ENCODE measurements around the gene PRKCA.

The PRKCA gene

DNA sequence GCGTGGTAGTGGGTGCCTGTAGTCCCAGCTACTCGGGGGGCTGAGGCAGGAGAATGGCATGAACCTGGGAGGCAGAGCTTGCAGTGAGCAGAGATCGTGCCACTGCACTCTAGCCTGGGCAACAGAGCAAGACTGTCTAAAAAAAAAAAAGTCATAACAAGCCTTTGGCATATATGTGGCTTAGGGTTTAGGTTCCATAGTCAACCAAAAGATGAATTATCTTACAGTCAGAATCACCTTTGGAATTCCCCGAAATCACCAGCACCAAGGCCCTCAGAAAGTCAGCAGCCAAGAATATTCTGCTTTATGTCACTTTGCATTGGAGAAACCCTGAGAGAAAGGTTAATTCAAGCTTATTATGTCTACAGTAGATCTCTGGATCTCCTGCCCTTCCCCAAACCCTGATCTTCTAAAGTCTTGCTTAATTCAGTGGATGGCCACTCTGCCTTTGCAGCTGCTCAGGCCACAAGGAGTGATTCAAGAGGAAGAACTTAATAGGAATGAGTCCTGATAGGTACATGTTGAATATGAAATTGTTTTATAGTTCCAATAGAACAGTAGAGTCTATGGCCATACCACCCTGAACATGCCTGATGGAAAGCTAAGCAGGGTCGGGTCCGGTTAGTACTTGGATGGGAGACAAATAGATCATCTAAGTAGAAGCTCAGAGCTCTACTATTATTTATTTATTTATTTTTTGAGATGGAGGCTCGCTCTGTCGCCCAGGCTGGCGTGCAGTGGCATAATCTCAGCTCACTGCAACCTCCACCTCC, 336.5 kb downstream of the PRKCA start:
- no peak for DNase-seq

DNA sequence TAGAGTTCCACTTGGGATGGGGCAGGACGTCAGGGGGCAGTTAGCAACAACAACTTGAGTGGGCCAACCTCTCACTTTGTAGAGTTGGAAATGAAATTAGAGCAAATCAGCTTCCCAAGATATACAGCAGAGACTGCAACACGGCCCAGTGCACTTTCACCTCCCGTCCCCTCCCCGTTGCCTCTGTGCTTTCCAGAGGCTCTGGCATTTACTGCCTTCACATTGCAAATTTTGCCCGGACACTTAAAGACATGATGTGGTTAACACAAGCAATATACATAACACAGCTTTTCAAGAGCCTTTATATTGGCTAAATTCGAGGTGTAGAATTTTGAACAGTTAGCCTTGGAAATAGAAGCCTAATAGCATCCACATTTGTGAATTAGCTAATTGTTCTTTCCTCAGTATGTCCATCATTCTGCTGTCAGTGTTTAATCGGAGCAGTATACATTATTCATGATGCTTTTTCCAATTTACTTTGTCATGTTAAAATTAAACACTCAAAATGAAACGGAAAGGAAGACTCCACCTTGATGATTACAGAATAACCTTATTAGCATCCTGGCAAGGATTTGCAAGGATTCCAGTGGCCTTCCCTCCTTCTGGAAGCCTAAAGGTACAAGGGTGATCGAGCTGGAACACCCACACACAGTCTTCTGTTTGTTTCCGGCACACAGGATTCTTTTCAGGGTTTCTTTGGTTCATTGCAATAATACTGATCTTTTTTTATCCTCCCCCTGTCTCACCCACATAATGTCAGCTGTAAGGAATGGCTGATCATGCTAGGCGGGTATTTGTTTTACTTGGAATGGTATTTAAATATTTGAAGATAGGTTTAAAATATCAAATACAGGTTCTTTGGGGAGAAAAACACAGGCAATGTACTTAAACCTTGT, 341.6 kb downstream of the PRKCA start:
- DNase-seq: no peak

DNA sequence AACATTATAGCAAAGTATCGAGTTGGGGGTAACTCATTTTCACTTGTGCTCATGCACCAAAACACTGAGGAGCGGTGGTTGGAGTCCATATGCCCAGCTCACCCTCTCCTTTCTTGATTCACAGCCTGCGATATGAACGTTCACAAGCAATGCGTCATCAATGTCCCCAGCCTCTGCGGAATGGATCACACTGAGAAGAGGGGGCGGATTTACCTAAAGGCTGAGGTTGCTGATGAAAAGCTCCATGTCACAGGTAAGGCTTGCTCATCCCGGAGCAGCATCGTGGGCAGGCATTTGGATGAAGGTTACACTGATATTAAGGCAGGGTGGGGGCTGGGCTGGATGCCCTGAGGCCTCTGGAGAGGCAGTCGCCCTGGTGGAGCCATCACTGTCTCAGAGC, 342.8 kb downstream of the PRKCA start:
- DNase-seq: no peak

DNA sequence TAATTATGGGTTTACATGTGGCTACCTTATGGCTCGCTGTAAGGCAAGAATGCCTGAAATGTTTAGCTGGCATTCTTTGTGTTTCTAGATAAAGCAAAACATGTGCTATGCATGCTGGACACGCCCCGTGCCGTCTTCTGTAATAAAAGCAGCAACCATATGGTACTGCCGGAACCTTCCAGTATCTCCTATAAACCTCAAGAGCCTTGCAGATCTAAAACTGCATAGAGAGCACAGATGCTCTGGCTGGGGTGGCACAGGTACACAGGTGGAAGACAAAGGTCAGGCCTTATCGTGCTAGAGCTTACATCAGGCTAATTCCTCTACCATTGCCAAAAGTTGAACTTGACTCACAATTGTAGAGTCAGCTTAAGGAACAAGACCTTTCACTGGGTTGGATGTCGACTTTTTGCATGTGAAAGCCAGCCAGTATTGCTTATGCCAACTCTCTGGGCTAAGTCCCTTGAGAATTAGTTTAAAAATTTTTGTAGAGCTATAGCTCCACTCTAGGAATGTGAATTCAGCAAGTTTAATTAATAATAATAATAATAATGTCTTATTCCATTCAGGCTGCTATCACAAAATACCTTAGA, 345.1 kb downstream of the PRKCA start:
- DNase-seq: no peak

DNA sequence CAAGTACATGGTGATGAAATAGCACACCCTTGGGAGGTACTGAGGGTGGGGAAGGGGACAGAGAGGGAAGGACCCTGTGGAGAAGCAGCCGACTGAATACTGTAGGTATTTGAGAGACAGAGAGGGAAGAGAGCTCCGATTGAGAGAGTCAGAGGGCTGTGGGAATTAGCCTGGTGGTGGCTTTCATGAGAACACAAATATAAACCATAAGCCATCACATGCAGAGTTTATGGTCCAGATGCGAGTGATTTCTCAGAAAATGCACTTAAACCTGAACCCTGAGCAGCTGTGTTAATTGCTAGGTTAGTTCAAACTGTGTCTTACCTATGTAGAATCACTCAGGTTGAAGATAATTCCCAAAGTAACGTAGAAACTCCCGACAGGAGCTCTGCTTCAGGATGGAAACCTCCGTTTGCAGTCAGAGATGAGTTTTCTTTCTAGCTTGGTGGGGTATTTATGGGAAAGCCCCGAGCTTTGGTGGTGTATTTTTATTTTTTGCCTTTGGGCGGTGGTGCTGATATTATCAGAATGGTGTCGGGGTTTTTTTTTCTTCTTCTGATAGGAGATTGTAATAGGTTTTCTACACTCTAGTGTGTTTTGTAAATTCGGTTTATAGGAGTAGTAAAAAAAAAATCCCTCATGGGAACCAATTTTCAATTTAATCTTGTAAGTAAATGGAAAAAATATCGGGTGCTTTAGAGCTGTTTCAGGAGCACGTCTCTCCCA, 347.6 kb downstream of the PRKCA start:
- peak; percentile 47 for DNase-seq

DNA sequence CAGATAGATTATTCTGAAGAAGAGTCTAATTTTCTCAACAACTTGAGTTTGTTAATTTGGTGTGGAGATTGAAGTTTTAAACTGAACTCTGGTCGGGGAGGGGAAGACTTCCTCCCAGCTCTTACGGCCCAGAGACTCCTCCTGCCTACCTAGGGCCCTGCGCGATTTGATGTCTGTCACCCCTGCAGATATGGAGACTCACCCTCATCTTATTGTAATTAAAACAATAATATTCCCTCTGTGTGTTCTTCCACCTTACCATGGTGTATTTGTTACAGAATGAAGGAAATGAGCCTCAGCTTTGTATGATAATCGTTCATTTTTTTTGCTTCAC, 348.1 kb downstream of the PRKCA start:
- peak; percentile 3 for DNase-seq

DNA sequence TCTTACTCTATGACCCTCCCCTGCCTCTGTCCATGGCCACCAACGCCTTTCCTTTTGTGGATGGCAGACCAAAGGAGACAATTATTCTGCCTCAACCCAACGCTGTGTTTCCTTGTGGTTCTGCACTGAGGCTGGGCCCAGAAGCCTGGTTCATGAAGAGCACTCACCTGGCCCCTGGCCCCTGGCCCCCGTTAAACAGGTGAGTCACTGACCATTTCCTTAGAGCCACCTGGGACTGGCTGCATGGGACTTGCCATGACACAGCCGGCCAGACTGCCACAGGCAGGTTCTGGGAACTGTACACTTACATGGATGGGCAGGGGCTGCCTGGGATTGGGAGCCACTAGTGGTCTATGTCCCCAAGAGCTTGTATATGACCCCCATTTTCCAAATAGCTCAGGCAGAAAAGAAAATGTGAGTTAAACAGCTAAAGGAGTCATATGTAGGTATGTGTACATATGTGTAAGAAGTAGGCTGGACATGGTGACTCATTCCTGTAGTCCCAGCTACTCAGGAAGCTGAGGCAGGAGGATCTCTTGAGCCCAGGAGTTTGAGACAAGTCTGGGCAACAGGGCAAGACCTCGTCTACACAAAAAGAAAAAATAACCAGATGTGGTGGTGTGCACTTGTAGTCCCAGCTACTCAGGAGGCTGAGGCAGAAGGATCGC, 350.6 kb downstream of the PRKCA start:
- no peak for DNase-seq

DNA sequence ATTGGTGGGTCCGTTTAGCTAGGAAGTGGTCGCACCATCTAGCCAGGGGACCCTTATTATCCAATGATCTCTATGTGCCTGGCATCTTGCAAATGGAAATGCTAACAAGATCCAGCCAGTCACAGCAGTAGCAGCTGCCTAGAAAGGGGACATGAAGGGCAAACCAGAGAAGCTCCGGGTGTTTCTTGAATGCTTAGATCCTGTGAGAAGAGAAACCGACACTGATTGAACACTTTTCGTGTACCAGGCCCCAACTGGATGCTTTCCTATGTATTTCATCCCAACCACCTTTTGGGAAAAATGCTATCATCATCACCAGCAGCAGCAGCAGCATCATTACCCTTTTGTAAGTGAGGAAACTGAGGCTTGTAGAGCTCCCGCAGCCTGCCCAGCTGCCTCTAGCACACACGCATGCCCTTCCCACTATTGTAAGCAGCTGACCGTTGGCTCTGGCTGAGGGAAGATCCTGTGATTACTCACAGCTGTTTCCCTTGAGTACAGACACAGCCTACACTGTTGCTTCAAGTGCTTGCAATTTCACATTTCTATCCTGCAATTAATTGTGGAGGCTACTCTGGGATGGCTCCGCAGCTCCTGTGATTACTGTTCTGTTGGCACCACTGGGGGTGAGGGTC, 351.8 kb downstream of the PRKCA start:
- no peak for DNase-seq

DNA sequence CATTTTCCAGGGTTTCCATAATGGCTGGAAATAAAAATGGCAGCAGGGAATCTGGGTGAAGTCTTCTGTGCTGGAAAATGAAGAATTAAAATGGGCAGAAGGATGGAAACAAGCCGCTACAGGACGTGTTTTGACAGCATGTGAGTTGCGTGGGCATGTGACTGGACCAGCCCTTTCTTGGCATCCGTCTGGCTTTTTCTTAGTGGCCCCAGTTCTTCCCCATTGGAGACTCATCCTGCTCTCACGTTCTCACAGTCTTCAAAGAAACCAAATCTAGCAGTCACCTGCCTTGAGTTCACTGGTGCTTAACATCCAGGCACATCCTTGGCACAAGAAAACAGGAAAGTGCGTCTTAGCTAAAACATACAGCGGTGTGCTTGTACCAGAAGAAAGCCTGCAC, 352.4 kb downstream of the PRKCA start:
- DNase-seq: no peak

DNA sequence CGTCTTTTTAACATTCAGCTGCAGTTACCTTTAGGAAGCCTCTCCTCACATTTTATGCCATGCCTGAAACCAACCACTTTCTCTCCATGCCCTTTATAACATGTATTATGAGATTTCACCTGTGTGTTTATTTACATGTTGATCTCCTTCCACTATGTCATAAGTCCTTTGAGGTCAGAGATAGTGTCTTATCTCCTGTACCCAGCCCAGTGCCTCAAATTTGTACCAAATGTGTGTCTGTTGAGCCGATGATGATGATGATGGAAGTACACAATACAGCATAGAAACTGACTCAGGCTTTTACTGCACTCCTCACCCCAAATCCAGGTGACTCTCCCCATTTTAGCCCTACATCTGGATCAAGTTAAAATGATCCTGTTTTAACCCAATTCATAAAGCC, 353.0 kb downstream of the PRKCA start:
- DNase-seq: no peak

DNA sequence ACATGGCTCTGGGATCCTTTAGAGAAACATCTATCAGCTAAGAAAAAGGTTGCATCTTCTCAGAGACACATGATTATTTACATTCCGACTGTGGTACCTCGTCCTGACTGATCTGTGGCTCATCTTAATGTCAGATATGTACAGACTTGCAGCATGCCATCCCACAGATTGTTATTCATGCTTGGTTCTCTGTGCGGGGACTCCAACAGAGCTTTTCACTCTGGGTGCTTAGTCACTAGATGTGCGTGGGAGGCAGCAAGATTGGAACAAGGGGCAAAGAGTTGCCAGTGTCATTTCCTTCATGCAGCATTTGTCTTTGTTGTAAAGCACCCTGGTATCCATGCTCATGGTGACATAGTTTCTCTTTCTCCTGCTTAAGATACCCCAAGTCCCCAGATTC, 353.4 kb downstream of the PRKCA start:
- DNase-seq: peak; percentile 31

DNA sequence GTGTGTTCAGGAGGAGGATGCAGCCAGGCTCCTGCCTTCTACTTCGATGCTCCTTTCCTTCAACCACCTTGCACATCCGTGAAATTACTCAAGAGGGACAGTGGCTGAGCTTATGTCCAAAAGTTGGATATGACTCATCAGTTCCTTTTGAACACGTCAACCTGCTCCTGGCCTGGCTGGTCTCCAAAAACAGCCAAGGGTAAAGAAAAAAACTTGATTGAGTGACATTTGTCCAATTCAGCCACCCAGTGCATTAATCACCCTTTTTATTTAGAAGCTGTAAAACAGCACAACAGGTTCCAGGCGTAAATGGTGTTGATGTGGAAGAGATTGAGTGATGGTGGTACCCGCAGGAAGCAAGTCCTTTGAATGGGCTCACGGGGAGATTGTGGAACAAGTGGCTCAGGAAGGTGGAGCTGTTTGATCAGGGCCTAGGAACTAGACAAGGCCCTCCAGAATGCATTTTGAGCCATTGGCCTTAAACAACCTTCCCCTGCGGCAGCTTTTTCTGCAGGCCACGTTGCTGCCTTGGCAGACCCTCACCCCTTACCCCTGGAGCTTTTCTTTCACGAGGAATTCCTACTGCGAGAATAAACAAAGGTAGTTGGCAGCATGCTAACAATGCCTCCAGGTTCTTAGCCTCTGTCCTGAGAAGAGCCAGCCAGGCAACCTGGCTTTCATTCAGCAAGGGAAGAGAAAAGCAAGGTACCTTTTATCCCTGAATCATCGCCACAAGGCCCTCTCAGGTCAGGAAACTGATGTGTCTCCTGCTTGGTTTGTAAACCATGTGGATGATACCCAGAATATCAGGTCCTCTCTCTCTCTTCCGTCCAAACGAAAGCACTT, 359.2 kb downstream of the PRKCA start:
- DNase-seq: peak; percentile 31

DNA sequence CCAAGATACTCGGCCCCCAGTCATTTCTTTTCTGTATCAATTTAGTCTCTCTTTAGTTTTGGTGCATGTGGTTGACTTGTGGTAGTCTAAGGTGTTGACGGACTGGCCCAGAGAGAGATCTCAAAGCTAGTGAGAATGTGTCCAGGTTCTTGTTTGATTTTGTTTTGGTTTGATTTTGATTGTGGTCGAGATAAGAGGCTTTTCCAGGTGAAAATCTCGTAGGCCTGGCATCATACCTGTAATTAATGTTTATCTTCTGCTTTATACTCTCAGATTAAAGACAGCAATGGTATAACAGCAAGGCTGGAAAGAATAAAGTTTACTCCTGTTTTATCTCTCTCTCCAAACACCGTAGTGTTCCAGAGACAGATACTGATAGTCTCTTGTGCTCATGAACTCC, 360.1 kb downstream of the PRKCA start:
- DNase-seq: no peak

DNA sequence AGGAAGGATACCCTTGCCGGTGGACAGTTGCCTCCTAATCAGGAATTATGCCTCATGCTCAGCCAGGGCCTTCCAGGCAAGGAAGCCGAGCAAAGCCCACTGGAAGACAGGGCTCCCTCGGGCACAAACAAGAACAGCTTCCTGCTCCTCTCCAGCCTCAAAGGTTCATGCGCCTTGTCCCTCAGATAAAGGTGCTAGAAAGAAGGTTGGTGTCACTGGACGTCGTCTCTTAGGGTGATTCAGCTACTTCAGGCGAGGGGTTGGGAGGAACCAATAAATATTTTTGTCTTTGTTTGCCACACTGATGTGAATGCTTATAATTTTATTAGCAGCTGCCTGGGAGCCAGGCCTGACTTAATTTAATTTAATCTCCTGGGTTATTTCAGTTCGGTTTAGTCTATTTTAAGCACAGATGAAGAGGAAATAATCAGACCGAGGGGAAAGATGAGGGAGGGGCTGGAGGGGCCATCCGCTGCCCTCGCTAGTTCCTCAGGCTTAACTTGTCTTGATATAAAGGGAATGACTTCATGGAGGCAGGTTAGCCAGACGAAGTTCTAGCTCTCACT, 360.7 kb downstream of the PRKCA start:
- no peak for DNase-seq

DNA sequence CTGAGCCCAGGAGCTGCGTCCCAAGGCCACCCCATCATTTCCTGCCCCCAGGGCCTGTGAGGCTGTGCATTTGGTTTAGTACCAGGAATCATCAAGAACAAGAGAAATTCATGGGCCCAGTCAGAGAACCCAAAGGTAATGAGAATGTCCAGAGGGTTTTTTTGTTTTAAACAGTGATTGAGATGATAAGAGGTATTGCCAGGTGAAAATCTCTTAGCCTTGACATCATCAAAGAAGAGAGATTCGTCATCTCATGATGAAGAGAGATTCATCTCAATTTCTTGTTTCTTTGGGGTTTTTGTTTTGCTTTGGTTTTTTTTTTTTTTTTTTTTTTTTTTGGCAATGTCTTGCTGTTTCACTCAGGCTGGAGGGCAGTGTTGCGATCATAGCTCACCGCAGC, 361.9 kb downstream of the PRKCA start:
- DNase-seq: no peak

DNA sequence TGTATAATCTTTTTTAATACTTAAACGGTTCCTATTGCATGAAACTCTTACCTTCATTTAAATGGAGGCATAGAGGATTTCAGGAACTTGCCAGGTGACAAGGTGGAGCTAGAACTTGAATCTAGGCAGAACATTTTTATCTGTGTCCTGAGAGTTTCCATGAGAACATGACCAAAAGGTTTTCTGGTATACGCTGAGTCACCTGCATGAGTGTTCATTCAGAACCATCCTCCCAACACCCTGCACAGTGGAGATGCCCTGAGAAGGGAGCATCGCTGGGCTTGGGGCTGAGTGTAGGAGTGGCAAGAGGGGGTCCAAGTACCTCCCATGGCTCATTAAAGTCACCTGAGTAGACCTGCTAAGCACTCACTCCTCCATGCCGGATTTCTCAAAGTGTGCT, 362.8 kb downstream of the PRKCA start:
- no peak for DNase-seq

DNA sequence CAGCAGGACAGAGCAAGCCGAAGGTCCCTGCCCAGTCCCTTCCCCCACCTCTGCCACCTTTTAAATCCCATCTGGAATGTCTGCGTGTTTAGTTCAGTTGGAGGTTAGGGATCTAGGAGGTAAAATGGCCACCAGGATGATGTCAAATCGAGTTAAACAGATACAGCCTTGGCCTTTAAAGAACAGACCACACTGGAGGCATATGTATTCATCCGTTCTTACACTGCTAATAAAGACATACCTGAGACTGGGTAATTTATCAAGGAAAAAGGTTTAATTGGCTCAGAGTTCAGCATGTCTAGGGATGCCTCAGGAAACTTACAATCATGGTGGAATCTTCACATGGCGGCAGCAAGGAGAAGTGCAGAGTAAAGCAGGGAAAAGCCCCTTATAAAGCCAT, 364.7 kb downstream of the PRKCA start:
- no peak for DNase-seq

DNA sequence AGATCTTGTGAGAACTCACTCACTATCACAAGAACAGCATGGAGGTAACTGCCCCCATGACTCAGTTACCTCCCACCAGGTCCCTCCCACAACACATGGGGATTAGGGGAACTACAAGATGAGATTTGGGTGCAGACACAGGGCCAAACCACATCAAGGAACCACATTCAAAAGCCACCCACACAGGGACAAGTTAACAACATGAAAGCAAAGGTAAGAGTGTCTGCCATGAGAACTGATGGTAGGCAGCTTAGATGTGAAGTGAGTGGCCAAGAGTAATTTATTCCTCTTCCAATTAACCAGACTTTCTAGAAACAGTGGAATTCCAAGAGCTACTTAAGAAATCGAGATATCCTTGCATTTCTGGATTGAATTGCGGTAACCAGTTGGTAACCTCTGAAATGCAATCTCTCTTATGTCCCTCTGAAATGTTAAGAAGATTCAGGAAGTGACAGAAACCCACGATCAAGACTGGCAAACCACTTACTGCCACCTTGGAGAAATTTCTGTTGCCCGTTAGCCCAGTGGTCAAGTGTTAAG, 365.1 kb downstream of the PRKCA start:
- DNase-seq: peak; percentile 77

DNA sequence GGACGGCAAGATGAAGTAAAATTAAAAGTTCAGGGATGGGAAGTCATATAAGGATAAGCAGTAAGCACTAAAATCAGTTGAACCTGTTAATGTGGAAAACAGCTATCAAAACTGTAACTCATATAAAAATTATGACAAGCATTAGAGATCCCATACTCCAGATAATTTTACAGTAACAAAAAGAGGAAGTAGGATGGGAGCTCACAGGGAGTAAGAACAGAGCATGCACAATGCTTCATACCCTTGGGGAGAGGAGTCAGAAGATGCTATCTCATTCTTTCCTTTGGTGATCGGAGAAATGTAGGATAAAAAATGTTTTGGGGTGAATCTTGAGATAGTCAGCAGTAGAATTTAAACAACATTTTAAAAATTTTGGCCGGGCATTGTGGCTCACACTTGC, 367.8 kb downstream of the PRKCA start:
- DNase-seq: no peak

DNA sequence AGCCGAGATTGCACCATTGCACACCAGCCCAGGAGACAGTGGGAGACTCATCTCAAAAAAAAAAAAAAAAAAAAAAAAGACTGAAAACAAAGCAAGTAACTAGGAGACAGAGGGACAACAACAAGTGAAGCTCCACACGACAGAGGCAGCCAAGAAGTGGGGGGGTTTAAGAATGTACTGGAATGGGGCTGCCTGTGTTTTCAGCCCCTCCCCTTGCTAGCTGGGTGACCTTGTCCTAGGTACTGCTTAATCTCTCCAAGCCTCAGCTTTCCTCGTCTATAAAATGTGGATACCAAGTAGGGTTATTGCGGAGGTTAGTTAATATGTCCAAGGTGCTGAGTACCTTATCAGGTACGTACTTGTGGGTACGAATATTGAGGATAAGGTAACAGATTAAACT, 368.7 kb downstream of the PRKCA start:
- DNase-seq: peak; percentile 35

All from CD4-positive, alpha-beta T cell treated with Interleukin-4 for 4 hours (primary cell).